HG03575 (cell line): ENCODE data around the gene CD300LD.
"Not testable (repeated sequence)": the region's sequence is repeated elsewhere in the genome, so short reads cannot be mapped to it uniquely, and the experiment has no call there.

Experiments
- ATAC-seq: cut with Tn5 transposase; IDR thresholded peaks from one replicate; pipeline ENCODE4 v1.9.1; 2021; ENCODE audit not compliant: unreplicated experiment, insufficient number of reproducible peaks, low FRiP score; ENCODE audit errors: extremely low read depth

Gene CD300LD

DNA sequence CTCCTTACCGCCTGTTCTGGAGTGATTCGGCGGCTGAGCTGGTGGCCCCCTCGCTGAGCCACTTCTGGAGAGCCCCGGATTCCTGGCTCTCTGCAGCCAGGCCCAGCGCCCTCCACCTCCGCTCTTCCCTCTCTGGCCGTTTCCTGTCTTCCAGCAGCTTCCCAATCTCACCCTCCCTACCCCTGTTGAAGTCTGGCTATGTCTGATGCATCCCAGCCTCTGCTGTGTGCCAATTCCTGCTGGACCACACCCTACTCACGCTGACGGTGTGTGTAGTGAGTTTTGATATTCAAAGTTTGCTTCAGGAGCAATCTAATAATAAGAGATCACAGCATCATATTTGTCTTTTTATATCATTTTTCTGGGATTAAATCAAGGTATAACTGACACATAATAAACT is 9.4 kb downstream of the CD300LD start:
- ATAC-seq = no peak

- ATAC-seq = no peak
Observed at GRCh38 chr17:74579900-74580299, 12.2 kb downstream of the CD300LD start.

DNA sequence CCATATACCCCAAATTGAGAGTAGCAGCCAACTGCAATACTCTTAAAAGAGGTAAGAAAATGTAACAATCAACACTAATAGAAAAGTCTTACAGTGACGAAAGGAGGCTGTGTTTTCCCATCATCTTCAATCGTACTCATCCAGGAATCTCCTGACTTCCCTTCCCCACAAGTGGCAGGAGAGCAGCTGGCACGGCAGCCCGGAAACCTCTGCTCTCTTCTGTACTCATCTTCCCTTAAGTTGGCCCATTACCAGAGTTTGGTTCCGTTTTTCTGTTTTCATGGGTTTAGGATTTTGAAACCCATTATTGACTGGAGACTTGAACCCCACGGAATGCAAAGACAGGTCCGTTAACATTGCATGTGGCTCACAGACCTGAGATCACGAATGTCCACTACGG is 13.1 kb downstream of the CD300LD start:
- ATAC-seq = no peak

GRCh38 chr17:74574489-74575142 is 17.5 kb downstream of the CD300LD start:
- no peak for ATAC-seq

DNA sequence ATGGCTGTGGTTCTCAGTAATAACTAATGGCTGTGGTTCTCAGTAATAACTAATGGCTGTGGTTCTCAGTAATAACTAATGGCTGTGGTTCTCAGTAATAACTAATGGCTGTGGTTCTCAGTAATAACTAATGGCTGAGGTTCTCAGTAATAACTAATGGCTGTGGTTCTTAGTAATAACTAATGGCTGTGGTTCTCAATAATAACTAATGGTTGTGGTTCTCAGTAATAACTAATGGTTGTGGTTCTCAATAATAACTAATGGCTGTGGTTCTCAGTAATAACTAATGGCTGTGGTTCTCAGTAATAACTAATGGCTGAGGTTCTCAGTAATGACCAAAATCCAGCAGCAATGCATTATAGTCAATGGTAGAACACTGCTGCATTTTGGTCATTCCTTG is 18.4 kb downstream of the CD300LD start:
- ATAC-seq = not testable (repeated sequence)

DNA sequence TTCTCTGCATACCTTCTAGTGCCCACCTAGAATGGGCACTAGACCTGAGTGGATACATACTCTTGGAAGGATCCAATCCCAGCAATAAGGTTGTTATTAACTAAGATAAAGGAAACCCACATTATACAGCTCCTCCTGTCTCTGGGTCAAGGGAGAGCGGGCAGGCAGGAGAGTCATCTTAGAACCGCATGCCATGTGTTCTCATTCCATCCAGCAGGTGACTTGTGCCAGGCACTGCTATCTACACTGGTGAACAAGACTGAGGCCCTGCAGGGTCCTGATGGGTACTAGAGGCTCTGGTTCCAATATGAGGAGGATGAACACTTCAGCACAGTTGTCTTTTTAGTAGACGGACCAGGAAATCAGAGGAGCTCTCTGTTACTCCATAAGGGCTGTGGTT is 18.9 kb downstream of the CD300LD start:
- no peak for ATAC-seq

DNA sequence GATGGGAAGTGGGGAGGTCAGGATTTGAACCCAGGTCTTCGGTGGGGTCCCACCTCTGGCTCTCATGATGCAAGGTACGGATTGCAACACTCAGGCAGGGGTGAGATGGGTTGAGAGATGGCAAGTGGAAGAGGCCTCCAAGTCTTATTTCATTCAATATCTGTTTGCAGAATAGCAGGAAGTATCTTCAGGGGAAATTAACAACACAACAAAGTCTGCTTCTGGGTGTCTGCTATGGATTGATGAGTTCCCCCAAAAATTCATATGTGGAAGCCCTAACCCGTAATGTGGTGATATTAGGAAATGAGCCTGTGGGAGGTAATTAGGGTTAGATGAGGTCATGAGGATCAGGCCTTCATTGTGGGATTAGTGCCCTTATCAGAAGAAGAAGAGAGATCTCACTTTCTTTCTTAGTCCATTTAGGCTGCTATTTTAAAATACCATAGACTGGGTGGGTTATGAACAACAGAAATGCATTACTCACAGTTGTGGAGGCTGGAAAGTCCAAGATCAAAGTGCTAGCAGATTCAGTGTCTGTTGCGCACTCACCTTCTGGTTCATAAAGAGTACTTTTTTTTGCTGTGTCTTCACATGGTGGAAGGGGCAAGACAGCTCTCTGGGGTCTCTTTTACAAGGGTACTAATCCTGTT is 20.3 kb downstream of the CD300LD start:
- ATAC-seq = no peak

- ATAC-seq = no peak
Observed at GRCh38 chr17:74569020-74570003, 22.8 kb downstream of the CD300LD start.

GRCh38 chr17:74568106-74568873 is 23.8 kb downstream of the CD300LD start:
- no peak for ATAC-seq

- no peak for ATAC-seq
Observed at GRCh38 chr17:74567397-74567796, 24.7 kb downstream of the CD300LD start, which contains the start of gene CD300H. TSS of gene CD300H (minus strand) at chr17:74567509.

- no peak for ATAC-seq
Observed at GRCh38 chr17:74566132-74566753, 25.8 kb downstream of the CD300LD start.

GRCh38 chr17:74565126-74565525 is 27.0 kb downstream of the CD300LD start:
- no peak for ATAC-seq

DNA sequence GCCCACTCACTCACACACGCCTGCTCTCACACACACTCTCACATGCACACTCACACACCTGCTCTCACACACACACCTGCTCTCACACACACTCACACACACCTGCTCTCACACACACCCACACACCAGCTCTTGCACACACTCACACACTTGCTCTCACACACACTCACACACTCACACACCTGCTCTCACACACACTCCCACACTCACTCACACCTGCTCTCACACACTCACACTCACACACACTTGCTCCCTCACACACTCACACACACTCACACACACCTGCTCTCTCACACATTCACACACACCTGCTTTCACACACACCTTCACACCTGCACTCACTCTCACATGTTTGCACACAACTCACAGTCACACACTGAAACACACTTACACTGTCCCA is 28.7 kb downstream of the CD300LD start:
- no peak for ATAC-seq

GRCh38 chr17:74561586-74561985 is 30.5 kb downstream of the CD300LD start:
- no peak for ATAC-seq

- no peak for ATAC-seq
Observed at GRCh38 chr17:74558882-74559519, 33.1 kb downstream of the CD300LD start.

- not testable (repeated sequence) for ATAC-seq
Observed at GRCh38 chr17:74558402-74558801, 33.7 kb downstream of the CD300LD start.

- ATAC-seq = no peak
Observed at GRCh38 chr17:74555427-74555940, 36.6 kb downstream of the CD300LD start.

- no peak for ATAC-seq
Observed at GRCh38 chr17:74554909-74555308, 37.2 kb downstream of the CD300LD start.
